ENCODE measurements around the gene XPO4.
A peak's percentile ranks its signal among the peaks of the same experiment; 100 is the strongest.

The XPO4 gene

DNA sequence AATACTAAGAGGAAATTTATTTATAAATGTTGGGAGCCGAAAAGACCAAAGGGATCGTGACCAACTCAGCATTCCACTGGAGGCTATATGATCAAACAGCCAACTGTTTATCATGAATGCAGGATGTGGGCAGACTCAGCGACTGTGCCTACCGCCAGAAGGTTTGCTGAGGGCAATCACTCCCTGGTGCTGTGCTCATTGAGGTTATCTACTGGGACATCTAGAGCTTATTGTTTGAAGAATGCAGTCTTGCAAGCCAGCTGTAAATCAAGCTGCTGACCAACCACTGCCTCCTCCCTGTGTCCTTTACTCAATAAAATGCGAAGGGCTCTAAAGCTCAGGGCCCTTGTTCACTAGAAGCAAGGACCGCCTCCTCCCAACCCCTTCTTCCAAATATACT, 8.5 kb upstream of the XPO4 start:
- TF ChIP-seq, protein P1, sequence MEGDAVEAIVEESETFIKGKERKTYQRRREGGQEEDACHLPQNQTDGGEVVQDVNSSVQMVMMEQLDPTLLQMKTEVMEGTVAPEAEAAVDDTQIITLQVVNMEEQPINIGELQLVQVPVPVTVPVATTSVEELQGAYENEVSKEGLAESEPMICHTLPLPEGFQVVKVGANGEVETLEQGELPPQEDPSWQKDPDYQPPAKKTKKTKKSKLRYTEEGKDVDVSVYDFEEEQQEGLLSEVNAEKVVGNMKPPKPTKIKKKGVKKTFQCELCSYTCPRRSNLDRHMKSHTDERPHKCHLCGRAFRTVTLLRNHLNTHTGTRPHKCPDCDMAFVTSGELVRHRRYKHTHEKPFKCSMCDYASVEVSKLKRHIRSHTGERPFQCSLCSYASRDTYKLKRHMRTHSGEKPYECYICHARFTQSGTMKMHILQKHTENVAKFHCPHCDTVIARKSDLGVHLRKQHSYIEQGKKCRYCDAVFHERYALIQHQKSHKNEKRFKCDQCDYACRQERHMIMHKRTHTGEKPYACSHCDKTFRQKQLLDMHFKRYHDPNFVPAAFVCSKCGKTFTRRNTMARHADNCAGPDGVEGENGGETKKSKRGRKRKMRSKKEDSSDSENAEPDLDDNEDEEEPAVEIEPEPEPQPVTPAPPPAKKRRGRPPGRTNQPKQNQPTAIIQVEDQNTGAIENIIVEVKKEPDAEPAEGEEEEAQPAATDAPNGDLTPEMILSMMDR (IDR thresholded peaks at IDR 0.05; ENCODE audit: extremely low read depth, insufficient read depth, missing control alignments): no peak
- in situ Hi-C loops (cut with MboI; ENCODE audit: low pct_unique_long_range_greater_than_20kb, low sequenced_read_pairs, unreplicated experiment): loop anchor here (10.0 to 25.0 kb wide), 2 partner anchors 416 to 724 kb away; partner anchors contain the start of gene GJB2
- no peak for DNase-seq (ENCODE audit: low spot score)

DNA sequence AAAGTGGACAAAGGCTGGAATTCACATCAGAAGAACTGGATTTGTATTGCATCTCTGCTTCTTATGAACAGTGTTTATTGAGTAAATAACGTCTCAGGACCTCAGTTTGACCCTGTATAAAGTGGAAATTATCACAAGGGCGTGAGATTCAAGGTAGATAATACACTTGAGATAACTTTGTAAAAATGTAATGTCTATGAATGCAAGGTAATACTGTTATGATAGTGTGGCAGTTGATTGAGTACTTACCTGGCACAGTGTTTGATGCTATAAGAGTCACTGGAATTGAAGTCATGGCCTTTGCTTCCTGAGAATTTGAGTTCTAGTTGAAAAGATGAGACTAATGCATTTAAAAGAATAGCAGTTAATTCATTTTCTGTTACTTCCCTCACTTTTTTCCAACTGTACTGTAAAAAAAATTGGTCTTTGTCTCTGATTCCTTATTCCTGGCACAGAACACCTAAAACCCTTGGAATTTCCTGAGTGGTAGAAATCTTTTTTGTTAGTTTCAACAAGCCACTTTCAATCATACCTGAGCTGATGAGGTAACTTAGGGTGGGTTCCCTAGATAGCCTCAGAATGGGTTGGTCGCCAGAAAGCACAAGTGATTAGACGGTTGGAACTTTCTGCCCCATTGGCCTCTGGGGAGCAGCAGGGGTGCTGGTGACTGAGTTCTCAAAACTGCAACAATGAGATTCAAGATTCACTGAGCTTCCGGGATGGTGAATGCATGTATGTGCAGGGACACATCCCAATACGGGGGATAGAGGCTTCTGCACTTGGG, 6.4 kb upstream of the XPO4 start:
- no peak for DNase-seq (ENCODE audit: low spot score)
- in situ Hi-C loops (cut with MboI; ENCODE audit: low pct_unique_long_range_greater_than_20kb, low sequenced_read_pairs, unreplicated experiment): loop anchor here (25.0 kb wide), 1 partner anchor 722 kb away; the partner anchor contains the start of gene GJB2
- TF ChIP-seq, protein P1 (IDR thresholded peaks at IDR 0.05; ENCODE audit: extremely low read depth, insufficient read depth, missing control alignments): no peak

DNA sequence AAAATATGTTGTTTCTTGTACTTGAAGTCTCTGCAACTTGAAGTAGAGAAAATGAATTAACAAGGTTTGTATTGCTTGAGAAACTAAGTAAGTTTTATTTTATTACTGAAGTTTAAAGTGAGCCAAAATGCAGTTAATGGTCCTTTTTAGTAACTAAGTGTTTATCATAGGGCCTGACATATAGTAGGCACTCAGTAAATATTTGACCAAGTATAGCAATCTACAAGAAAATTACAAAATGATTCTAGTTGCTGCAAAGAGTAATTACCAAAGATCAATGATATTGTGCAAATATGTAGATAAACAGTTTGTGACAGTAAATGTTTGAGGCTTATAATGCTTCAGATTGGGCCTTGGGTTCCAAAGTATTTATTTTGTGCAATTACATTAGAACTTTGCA, 2.4 kb upstream of the XPO4 start:
- in situ Hi-C loops (cut with MboI; ENCODE audit: low pct_unique_long_range_greater_than_20kb, low sequenced_read_pairs, unreplicated experiment): loop anchor here (25.0 kb wide), 1 partner anchor 718 kb away; the partner anchor contains the start of gene GJB2
- TF ChIP-seq, protein P1 (IDR thresholded peaks at IDR 0.05; ENCODE audit: extremely low read depth, insufficient read depth, missing control alignments): no peak
- DNase-seq (ENCODE audit: low spot score): no peak

DNA sequence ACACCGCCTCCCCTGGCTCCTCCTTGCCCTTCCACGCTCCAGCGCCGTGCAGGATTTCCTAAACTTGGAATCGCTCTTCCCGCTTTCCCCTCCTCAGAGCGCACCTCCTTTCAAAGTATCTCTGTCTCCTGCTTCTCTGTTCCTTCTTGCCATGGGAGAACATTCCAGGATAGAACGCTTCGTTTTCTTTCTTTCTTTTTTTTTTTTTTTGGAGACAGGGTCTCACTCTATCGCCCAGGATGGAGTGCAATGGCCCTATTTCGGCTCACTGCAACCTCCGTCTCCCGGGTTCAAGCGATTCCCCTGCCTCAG, 574 bp upstream of the XPO4 start:
- TF ChIP-seq, protein P1 (IDR thresholded peaks at IDR 0.05; ENCODE audit: extremely low read depth, insufficient read depth, missing control alignments): no peak
- DNase-seq (ENCODE audit: low spot score): no peak
- in situ Hi-C loops (cut with MboI; ENCODE audit: low pct_unique_long_range_greater_than_20kb, low sequenced_read_pairs, unreplicated experiment): loop anchor here (25.0 kb wide), 1 partner anchor 716 kb away; the partner anchor contains the start of gene GJB2

DNA sequence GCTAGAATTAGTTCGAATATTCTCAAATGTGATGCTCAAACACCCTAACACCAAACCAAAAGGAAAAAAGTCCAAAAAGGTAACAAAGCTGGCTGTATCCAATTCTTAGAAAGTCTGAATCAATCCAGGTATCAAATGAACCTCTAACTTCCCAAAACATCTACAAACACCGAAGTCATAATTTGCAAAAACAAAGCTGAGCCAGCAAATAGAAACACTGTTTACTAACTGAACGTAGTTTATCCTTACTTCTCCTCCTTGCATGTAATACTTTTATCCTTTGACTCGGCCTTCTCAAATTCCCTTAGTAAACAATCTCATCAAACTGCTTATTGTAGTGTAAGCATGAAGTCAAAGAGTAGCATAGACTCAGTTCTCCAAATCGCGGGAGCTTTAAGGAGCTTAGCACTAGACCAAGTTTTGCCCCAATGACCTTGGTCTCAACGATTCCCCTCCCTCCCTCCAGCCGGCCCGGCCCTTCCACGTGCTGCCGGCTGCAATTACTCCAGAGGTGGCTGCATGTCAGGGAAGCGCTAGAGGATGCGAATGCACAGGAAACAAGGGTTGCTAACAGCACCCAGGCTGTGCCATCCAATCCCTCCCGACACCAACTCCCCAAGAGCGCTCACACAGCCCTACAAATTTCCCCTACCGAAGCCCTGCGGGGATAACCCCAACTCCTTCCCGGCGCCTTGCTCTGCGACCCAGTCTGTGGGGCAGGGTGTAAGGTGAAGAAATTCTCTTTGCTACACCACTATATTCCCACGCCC, 693 bp downstream of the XPO4 start:
- in situ Hi-C loops (cut with MboI; ENCODE audit: low pct_unique_long_range_greater_than_20kb, low sequenced_read_pairs, unreplicated experiment): loop anchor here (25.0 kb wide), 1 partner anchor 715 kb away; the partner anchor contains the start of gene GJB2
- peak; percentile 25 for DNase-seq (ENCODE audit: low spot score)

DNA sequence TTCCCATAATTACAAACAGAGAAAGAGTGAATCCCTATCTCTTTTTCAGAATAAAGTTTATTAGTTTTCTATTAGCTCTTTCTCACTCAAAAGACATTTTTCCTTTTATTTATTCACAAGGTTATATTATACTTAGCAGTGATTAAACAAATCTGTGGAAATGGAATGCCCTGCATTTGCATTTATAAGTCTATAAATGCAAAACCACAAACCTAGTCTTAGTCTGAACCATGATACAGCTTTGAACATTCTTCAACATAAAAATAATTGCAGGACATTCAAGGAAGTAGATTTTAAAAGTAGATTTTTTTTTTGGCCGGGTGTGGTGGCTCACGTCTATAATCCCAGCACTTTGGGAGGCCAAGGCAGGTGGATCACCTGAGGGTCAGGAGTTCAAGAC, 8.3 kb downstream of the XPO4 start:
- in situ Hi-C loops (cut with MboI; ENCODE audit: low pct_unique_long_range_greater_than_20kb, low sequenced_read_pairs, unreplicated experiment): no loop called here
- TF ChIP-seq, protein P1 (IDR thresholded peaks at IDR 0.05; ENCODE audit: extremely low read depth, insufficient read depth, missing control alignments): no peak

More for the DNA sequence above, 693 bp downstream of the XPO4 start:
- TF ChIP-seq, protein P1 (IDR thresholded peaks at IDR 0.05; ENCODE audit: extremely low read depth, insufficient read depth, missing control alignments): no peak

More for the DNA sequence above, 8.3 kb downstream of the XPO4 start:
- DNase-seq (ENCODE audit: low spot score): no peak

All from GM13977 (cell line).